HG02623 (cell line): Measurements from ENCODE around the gene TMEM161B.
"Not testable (repeated sequence)": the region's sequence is repeated elsewhere in the genome, so short reads cannot be mapped to it uniquely, and the experiment has no call there.

Experiments
- ATAC-seq: cut with Tn5 transposase; IDR thresholded peaks from one replicate; pipeline ENCODE4 v1.9.1; 2021; ENCODE audit warnings: moderate library complexity; ENCODE audit not compliant: unreplicated experiment

The TMEM161B gene

GRCh38 chr5:88268385-88269184, at the start of gene TMEM161B:
Gene TMEM161B (minus strand): TSS chr5:88268845. CDS start chr5:88268723, 122 bp downstream.
- peak; percentile 99 for ATAC-seq

- no peak for ATAC-seq
Observed at GRCh38 chr5:88304356-88304755, 35.7 kb upstream of the TMEM161B start.

GRCh38 chr5:88298425-88298824, 29.8 kb upstream of the TMEM161B start:
- ATAC-seq = no peak

GRCh38 chr5:88290801-88291200, 22.2 kb upstream of the TMEM161B start:
- ATAC-seq = no peak

- no peak for ATAC-seq
Observed at GRCh38 chr5:88288528-88289197, 20.0 kb upstream of the TMEM161B start.

GRCh38 chr5:88287846-88288527, 19.3 kb upstream of the TMEM161B start:
- ATAC-seq = no peak

GRCh38 chr5:88287302-88287701, 18.7 kb upstream of the TMEM161B start:
- ATAC-seq = no peak

- no peak for ATAC-seq
Observed at GRCh38 chr5:88283690-88284089, 15.0 kb upstream of the TMEM161B start.

- ATAC-seq = no peak
Observed at GRCh38 chr5:88281322-88281721, 12.7 kb upstream of the TMEM161B start.

GRCh38 chr5:88279584-88279983, 10.9 kb upstream of the TMEM161B start:
- no peak for ATAC-seq

- no peak for ATAC-seq
Observed at GRCh38 chr5:88276378-88276777, 7.7 kb upstream of the TMEM161B start.

GRCh38 chr5:88275581-88275980, 6.9 kb upstream of the TMEM161B start:
- ATAC-seq = no peak

- ATAC-seq = peak; percentile 16
Observed at GRCh38 chr5:88269222-88269771, 652 bp upstream of the TMEM161B start.

- not testable (repeated sequence) for ATAC-seq
Observed at GRCh38 chr5:88264565-88264964, 4.1 kb downstream of the TMEM161B start.

GRCh38 chr5:88263349-88263748, 5.3 kb downstream of the TMEM161B start:
- ATAC-seq = no peak

- no peak for ATAC-seq
Observed at GRCh38 chr5:88262116-88262515, 6.5 kb downstream of the TMEM161B start.

GRCh38 chr5:88258636-88259035, 10.0 kb downstream of the TMEM161B start:
- ATAC-seq = no peak

GRCh38 chr5:88256872-88257271, 11.8 kb downstream of the TMEM161B start:
- ATAC-seq = no peak

GRCh38 chr5:88256037-88256436, 12.6 kb downstream of the TMEM161B start:
- no peak for ATAC-seq

- ATAC-seq = no peak
Observed at GRCh38 chr5:88254320-88254719, 14.3 kb downstream of the TMEM161B start.

GRCh38 chr5:88251048-88251711, 17.5 kb downstream of the TMEM161B start:
- ATAC-seq = peak; percentile 56
